Activated CD4-positive, alpha-beta memory T cell treated with anti-CD3 and anti-CD28 coated beads, Interleukin-2, amount 10 ng/mL, durations not matched to agents 7 days and 5 days (primary cell): Measurements from ENCODE around the gene CPSF7. TPM values are rescaled to one million over a fixed set of nuclear protein-coding genes. Genes with fewer than 3 reads are reported as not detected.

Experiments used
- CTCF ChIA-PET: fragments of 350-600 bp; sonication (Branson Sonifier 250); formaldehyde crosslinking; loops from one replicate; lab custom pipeline; 2021; ENCODE audit warnings: antibody characterized with exemption, inconsistent platforms; lab: Charles Lee
- POLR2A ChIA-PET: fragments of 350-600 bp; sonication (Branson Sonifier 250); formaldehyde crosslinking; loops from one replicate; lab custom pipeline; 2021; ENCODE audit warnings: antibody characterized with exemption; lab: Charles Lee
- DNase-seq: peaks from one replicate; pipeline ENCODE4 v3.0.0-alpha.2; 2020
- H3K27ac Mint-ChIP-seq: one replicate; pipeline ENCODE4 v1.8.0; 2021; ENCODE audit warnings: mild to moderate bottlenecking, mixed read lengths
- H3K27me3 Mint-ChIP-seq: one replicate; pipeline ENCODE4 v1.8.0; 2021; ENCODE audit warnings: mixed read lengths
- H3K36me3 Mint-ChIP-seq: one replicate; pipeline ENCODE4 v1.8.0; 2021; ENCODE audit warnings: low read depth, mixed read lengths
- H3K4me1 Mint-ChIP-seq: one replicate; pipeline ENCODE4 v1.8.0; 2021; ENCODE audit warnings: mixed read lengths
- H3K4me3 Mint-ChIP-seq: one replicate; pipeline ENCODE4 v1.8.0; 2021; ENCODE audit warnings: mild to moderate bottlenecking, mixed read lengths
- H3K9me3 Mint-ChIP-seq: one replicate; pipeline ENCODE4 v1.8.0; 2021; ENCODE audit warnings: mixed read lengths
- total RNA-seq, 2 experiments: library from RNA; stranded (reverse); gene quantifications; one replicate each; pipeline ENCODE4 v1.2.3, GENCODE V29; 2021

CPSF7 gene
- total RNA-seq, 2 experiments from 2014 or later: 89.6 to 90.2 TPM

GRCh38 chr11:61378713-61379313 lies 51.0 kb downstream of the CPSF7 start:
- Mint-ChIP-seq H3K4me3 (no peak overlapping the region), H3K36me3 (peaks cover 20% of the 10 kb centered on the region), H3K9me3 (peaks cover 3% of the 10 kb centered on the region), H3K4me1 (no peaks in the 10 kb centered on the region), H3K27me3 (no peaks in the 10 kb centered on the region), H3K27ac (no peak overlapping the region)
- DNase-seq: no peak
- ChIA-PET CTCF (no interaction called here), POLR2A (no interaction called here)

- Mint-ChIP-seq H3K36me3 (peaks cover 23% of the 10 kb centered on the region), H3K4me3 (no peak overlapping the region), H3K27me3 (no peaks in the 10 kb centered on the region), H3K27ac (no peak overlapping the region), H3K4me1 (no peaks in the 10 kb centered on the region), H3K9me3 (peaks cover 5% of the 10 kb centered on the region)
- CTCF ChIA-PET: no interaction called here
- no peak for DNase-seq
- POLR2A ChIA-PET: interaction anchor here (1.4 kb wide), 1 partner anchor 10 kb away, joined by 4 read pairs; no protein-coding TSS in a partner anchor
Observed at GRCh38 chr11:61377461-61378160, 52.2 kb downstream of the CPSF7 start.

- POLR2A ChIA-PET: interaction anchor here (2.2 kb wide), 1 partner anchor 13 kb away, joined by 19 read pairs; the partner anchor contains the start of genes CYB561A3 and TMEM138
- H3K4me1 Mint-ChIP-seq: no peaks in the 10 kb centered on the region
- H3K27me3 Mint-ChIP-seq: no peaks in the 10 kb centered on the region
- peaks cover 7% of the 10 kb centered on the region for H3K9me3 Mint-ChIP-seq
- no peak overlapping the region for H3K4me3 Mint-ChIP-seq
- DNase-seq: no peak
- H3K27ac Mint-ChIP-seq: no peak overlapping the region
- CTCF ChIA-PET: interaction anchor here (0.8 to 2.9 kb wide), 2 partner anchors 10 to 59 kb away, joined by 8 to 13 read pairs; no protein-coding TSS in a partner anchor
- peaks cover 33% of the 10 kb centered on the region for H3K36me3 Mint-ChIP-seq
Observed at GRCh38 chr11:61375761-61376108, 54.0 kb downstream of the CPSF7 start.

GRCh38 chr11:61372659-61373420 lies 56.9 kb downstream of the CPSF7 start:
- H3K27me3 Mint-ChIP-seq: no peaks in the 10 kb centered on the region
- peaks cover 7% of the 10 kb centered on the region for H3K9me3 Mint-ChIP-seq
- H3K36me3 Mint-ChIP-seq: peaks cover 61% of the 10 kb centered on the region
- peaks cover 10% of the 10 kb centered on the region for H3K4me1 Mint-ChIP-seq
- H3K4me3 Mint-ChIP-seq: no peak overlapping the region
- ChIA-PET CTCF (interaction anchor here (0.7 kb wide), 1 partner anchor 40 kb away, joined by 3 read pairs; no protein-coding TSS in a partner anchor), POLR2A (no interaction called here)
- DNase-seq: no peak
- H3K27ac Mint-ChIP-seq: no peak overlapping the region

- Mint-ChIP-seq H3K4me3 (no peak overlapping the region), H3K9me3 (peaks cover 7% of the 10 kb centered on the region), H3K36me3 (peaks cover 68% of the 10 kb centered on the region), H3K4me1 (peaks cover 10% of the 10 kb centered on the region), H3K27ac (peak overlapping the region; percentile 12), H3K27me3 (no peaks in the 10 kb centered on the region)
- POLR2A ChIA-PET: interaction anchor here (2.0 to 3.6 kb wide), 2 partner anchors 9 to 35 kb away, joined by 8 to 25 read pairs; partner anchors contain the start of genes CYB561A3 and TMEM138
- DNase-seq: no peak
- CTCF ChIA-PET: interaction anchor here (0.8 to 2.1 kb wide), 5 partner anchors 13 to 76 kb away, joined by 3 to 11 read pairs (median 4); no protein-coding TSS in a partner anchor
Observed at GRCh38 chr11:61370349-61371005, 59.3 kb downstream of the CPSF7 start.

GRCh38 chr11:61369372-61370348 lies 60.1 kb downstream of the CPSF7 start:
- H3K36me3 Mint-ChIP-seq: peaks cover 65% of the 10 kb centered on the region
- no peak for DNase-seq
- H3K27me3 Mint-ChIP-seq: no peaks in the 10 kb centered on the region
- peaks cover 10% of the 10 kb centered on the region for H3K4me1 Mint-ChIP-seq
- no peak overlapping the region for H3K27ac Mint-ChIP-seq
- CTCF ChIA-PET: interaction anchor here (0.8 to 2.1 kb wide), 3 partner anchors 13 to 33 kb away, joined by 3 to 11 read pairs (median 10); no protein-coding TSS in a partner anchor
- H3K4me3 Mint-ChIP-seq: no peak overlapping the region
- H3K9me3 Mint-ChIP-seq: peaks cover 4% of the 10 kb centered on the region
- POLR2A ChIA-PET: interaction anchor here (0.9 to 3.6 kb wide), 4 partner anchors 8 to 34 kb away, joined by 3 to 25 read pairs (median 8); partner anchors contain the start of genes CYB561A3 and TMEM138

GRCh38 chr11:61368646-61369045 lies 61.1 kb downstream of the CPSF7 start:
- Mint-ChIP-seq H3K27ac (no peak overlapping the region), H3K9me3 (peaks cover 4% of the 10 kb centered on the region), H3K36me3 (peaks cover 71% of the 10 kb centered on the region), H3K4me1 (peaks cover 14% of the 10 kb centered on the region), H3K4me3 (no peak overlapping the region), H3K27me3 (no peaks in the 10 kb centered on the region)
- POLR2A ChIA-PET: interaction anchor here (1.1 to 3.6 kb wide), 3 partner anchors 7 to 32 kb away, joined by 4 to 25 read pairs (median 7); partner anchors contain the start of genes CYB561A3 and TMEM138
- DNase-seq: no peak
- CTCF ChIA-PET: no interaction called here

GRCh38 chr11:61367406-61367805 lies 62.4 kb downstream of the CPSF7 start:
- Mint-ChIP-seq H3K27ac (no peak overlapping the region), H3K4me1 (peaks cover 25% of the 10 kb centered on the region), H3K4me3 (no peak overlapping the region), H3K27me3 (no peaks in the 10 kb centered on the region), H3K9me3 (peaks cover 3% of the 10 kb centered on the region), H3K36me3 (peaks cover 74% of the 10 kb centered on the region)
- DNase-seq: no peak
- CTCF ChIA-PET: interaction anchor here (8.7 to 10.0 kb wide), 2 partner anchors 16 to 33 kb away, joined by 66 to 153 read pairs; partner anchors contain the start of genes DDB1 and TKFC
- POLR2A ChIA-PET: interaction anchor here (0.8 to 1.4 kb wide), 2 partner anchors 10 to 25 kb away, joined by 3 to 4 read pairs; no protein-coding TSS in a partner anchor

- DNase-seq: no peak
- ChIA-PET POLR2A (interaction anchor here (1.4 to 5.3 kb wide), 7 partner anchors 10 to 66 kb away, joined by 7 to 118 read pairs (median 34); partner anchors contain the start of genes CPSF7, DDB1, SDHAF2 and TKFC), CTCF (interaction anchor here (0.6 to 10.0 kb wide), 5 partner anchors 10 to 1097 kb away, joined by 3 to 153 read pairs (median 6); partner anchors contain the start of genes DDB1 and TKFC)
- Mint-ChIP-seq H3K4me1 (peaks cover 36% of the 10 kb centered on the region), H3K4me3 (peak overlapping the region; percentile 98), H3K36me3 (peaks cover 50% of the 10 kb centered on the region), H3K27ac (no peak overlapping the region), H3K9me3 (no peaks in the 10 kb centered on the region), H3K27me3 (no peaks in the 10 kb centered on the region)
Observed at GRCh38 chr11:61364012-61364675, 65.6 kb downstream of the CPSF7 start.

GRCh38 chr11:61362542-61362875 lies 67.3 kb downstream of the CPSF7 start:
- POLR2A ChIA-PET: interaction anchor here (0.6 to 5.3 kb wide), 33 partner anchors 8 to 1479 kb away, joined by 3 to 118 read pairs (median 4); partner anchors contain the start of genes CPSF7, DDB1, FTH1 and SDHAF2
- Mint-ChIP-seq H3K27me3 (no peaks in the 10 kb centered on the region), H3K9me3 (no peaks in the 10 kb centered on the region), H3K36me3 (peaks cover 35% of the 10 kb centered on the region), H3K4me3 (peak overlapping the region; percentile 98), H3K27ac (peak overlapping the region; percentile 97), H3K4me1 (peaks cover 41% of the 10 kb centered on the region)
- CTCF ChIA-PET: interaction anchor here (0.9 to 10.0 kb wide), 10 partner anchors 12 to 449 kb away, joined by 3 to 153 read pairs (median 5); partner anchors contain the start of genes CPSF7, DDB1, SDHAF2 and TKFC
- peak; percentile 53 for DNase-seq
